ENCODE results near the gene ZNF26. TPM values are rescaled to one million over a fixed set of nuclear protein-coding genes. Genes with fewer than 3 reads are reported as not detected.
A peak's percentile ranks its signal among the peaks of the same experiment; 100 is the strongest.

ZNF26 gene
- polyA plus RNA-seq, 1 of the 3 experiments (the other 2 are of a cell fraction): 7.3 TPM

DNA sequence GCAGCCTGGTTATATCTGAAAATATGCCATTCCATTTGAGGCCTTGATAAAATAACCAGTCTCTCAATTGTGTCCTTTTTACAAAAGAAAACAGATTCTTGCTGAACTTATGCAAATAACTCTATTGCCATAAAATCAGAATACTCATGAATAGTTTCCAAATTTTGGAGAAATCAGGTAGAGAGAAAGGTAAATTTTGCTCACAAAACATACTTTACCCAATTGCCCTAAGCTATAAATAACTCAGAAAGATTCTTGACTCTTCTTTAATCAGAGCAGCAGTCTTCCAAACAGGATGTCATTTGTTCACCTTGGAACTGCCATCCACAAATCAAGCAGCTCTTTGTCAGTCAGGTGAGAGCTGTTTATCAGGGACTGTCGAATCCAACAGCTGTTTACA, 12.6 kb downstream of the ZNF26 start:
- 73% methylated on average over 1 of the region's 1 CpG for WGBS (ENCODE audit: low lambda C conversion rate)
- H3K4me1 ChIP-seq (ENCODE audit: control insufficient read depth in 1 of 2, insufficient read depth in 2 of 2, low read depth in 1 of 2, low read length in 1 of 2): no peaks in the 10 kb centered on the region
- peaks cover 93% of the 10 kb centered on the region for H3K79me2 ChIP-seq (ENCODE audit: insufficient read depth)

DNA sequence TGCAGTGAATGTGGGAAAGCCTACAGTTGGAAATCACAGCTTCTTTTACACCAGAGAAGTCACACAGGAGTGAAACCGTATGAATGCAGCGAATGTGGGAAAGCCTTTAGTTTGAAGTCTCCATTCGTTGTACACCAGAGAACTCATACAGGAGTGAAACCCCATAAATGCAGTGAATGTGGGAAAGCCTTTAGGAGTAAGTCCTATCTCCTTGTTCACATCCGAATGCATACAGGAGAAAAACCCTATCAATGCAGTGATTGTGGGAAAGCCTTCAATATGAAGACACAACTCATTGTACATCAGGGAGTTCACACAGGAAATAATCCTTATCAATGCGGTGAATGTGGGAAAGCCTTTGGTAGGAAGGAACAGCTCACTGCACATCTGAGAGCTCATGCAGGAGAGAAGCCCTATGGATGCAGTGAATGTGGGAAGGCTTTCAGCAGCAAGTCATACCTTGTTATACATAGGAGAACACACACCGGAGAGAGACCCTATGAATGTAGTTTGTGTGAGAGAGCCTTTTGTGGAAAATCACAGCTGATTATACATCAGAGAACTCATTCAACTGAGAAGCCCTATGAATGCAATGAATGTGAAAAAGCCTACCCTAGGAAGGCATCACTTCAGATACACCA, 24.6 kb downstream of the ZNF26 start:
- no peak overlapping the region for H3K4me2 ChIP-seq
- no peaks in the 10 kb centered on the region for H3K27me3 ChIP-seq (ENCODE audit: insufficient read depth)
- H3K36me3 ChIP-seq (replicated peaks in 1 of 2; ENCODE audit: control insufficient read depth in 1 of 2, insufficient read depth in 2 of 2, low read length in 1 of 2): peaks cover 55 to 89% of the 10 kb centered on the region in 2 experiments
- H3K4me1 ChIP-seq (ENCODE audit: control insufficient read depth in 1 of 2, insufficient read depth in 2 of 2, low read depth in 1 of 2, low read length in 1 of 2): no peaks in the 10 kb centered on the region
- peaks cover 13% of the 10 kb centered on the region for H3K79me2 ChIP-seq (ENCODE audit: insufficient read depth)
- 90% methylated on average over 5 of the region's 6 CpGs for WGBS (ENCODE audit: low lambda C conversion rate)
- H3K4me3 ChIP-seq (ENCODE audit: low read depth in 2 of 2, low read length in 1 of 2): peak overlapping the region in 1 of 2 experiments; percentile 7; a peak in 1 of 4 replicates
- no peaks in the 10 kb centered on the region for H3F3A ChIP-seq (replicated peaks; ENCODE audit: insufficient read depth)
- no peak for TF ChIP-seq NRF1 (IDR thresholded peaks at IDR 0.05; ENCODE audit: low read depth, low read length)
- TF ChIP-seq MEF2A (IDR thresholded peaks at IDR 0.05; ENCODE audit: borderline replicate concordance, low read depth): no peak
- TF ChIP-seq RAD21 (IDR thresholded peaks at IDR 0.05; ENCODE audit: low read length): no peak
- TF ChIP-seq FOSL2 (IDR thresholded peaks at IDR 0.05; ENCODE audit: borderline replicate concordance, low read depth): no peak
- TF ChIP-seq, protein P1, sequence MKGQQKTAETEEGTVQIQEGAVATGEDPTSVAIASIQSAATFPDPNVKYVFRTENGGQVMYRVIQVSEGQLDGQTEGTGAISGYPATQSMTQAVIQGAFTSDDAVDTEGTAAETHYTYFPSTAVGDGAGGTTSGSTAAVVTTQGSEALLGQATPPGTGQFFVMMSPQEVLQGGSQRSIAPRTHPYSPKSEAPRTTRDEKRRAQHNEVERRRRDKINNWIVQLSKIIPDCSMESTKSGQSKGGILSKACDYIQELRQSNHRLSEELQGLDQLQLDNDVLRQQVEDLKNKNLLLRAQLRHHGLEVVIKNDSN (IDR thresholded peaks at IDR 0.05; ENCODE audit: borderline replicate concordance, low read depth): no peak
- TF ChIP-seq, protein P2, sequence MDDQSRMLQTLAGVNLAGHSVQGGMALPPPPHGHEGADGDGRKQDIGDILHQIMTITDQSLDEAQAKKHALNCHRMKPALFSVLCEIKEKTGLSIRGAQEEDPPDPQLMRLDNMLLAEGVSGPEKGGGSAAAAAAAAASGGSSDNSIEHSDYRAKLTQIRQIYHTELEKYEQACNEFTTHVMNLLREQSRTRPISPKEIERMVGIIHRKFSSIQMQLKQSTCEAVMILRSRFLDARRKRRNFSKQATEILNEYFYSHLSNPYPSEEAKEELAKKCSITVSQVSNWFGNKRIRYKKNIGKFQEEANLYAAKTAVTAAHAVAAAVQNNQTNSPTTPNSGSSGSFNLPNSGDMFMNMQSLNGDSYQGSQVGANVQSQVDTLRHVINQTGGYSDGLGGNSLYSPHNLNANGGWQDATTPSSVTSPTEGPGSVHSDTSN (IDR thresholded peaks at IDR 0.05): no peak
- no peaks in the 10 kb centered on the region for H4K20me1 ChIP-seq (ENCODE audit: insufficient read depth)
- no peak overlapping the region for H3K9ac ChIP-seq
- CTCF ChIA-PET: no interaction called here
- H3K27ac ChIP-seq (ENCODE audit: low read depth in 2 of 2, low read length in 1 of 2): no peak overlapping the region
- POLR2A ChIA-PET: no interaction called here
- no peak overlapping the region for H2AFZ ChIP-seq (ENCODE audit: low read depth)
- H3K9me2 ChIP-seq: no peaks in the 10 kb centered on the region
- no peak for DNase-seq
- H3K9me3 ChIP-seq: peaks cover 50% of the 10 kb centered on the region

More for the DNA sequence above, 12.6 kb downstream of the ZNF26 start:
- no peak overlapping the region; a peak in 1 of 4 replicates for H3K4me3 ChIP-seq (ENCODE audit: low read depth in 2 of 2, low read length in 1 of 2)
- no peaks in the 10 kb centered on the region for H4K20me1 ChIP-seq (ENCODE audit: insufficient read depth)
- H3K4me2 ChIP-seq: no peak overlapping the region
- H3K27ac ChIP-seq (ENCODE audit: low read depth in 2 of 2, low read length in 1 of 2): no peak overlapping the region
- H3K27me3 ChIP-seq (ENCODE audit: insufficient read depth): no peaks in the 10 kb centered on the region
- H3F3A ChIP-seq (replicated peaks; ENCODE audit: insufficient read depth): no peaks in the 10 kb centered on the region
- CTCF ChIA-PET: interaction anchor here (1.2 kb wide), 1 partner anchor 11 kb away, joined by 3 read pairs; no protein-coding TSS in a partner anchor
- H3K9me3 ChIP-seq: peaks cover 32% of the 10 kb centered on the region
- H3K9ac ChIP-seq: no peak overlapping the region
- POLR2A ChIA-PET: no interaction called here
- no peak for TF ChIP-seq POLR2AphosphoS5 (IDR thresholded peaks at IDR 0.05; ENCODE audit: low read depth, low read length)
- no peak for TF ChIP-seq GATA2 (CRISPR knock-in tag; IDR thresholded peaks at IDR 0.05)
- TF ChIP-seq ELF1 (IDR thresholded peaks at IDR 0.05): no peak
- TF ChIP-seq SMC3 (IDR thresholded peaks at IDR 0.05; ENCODE audit: low read depth, low read length): no peak
- TF ChIP-seq CTCF (IDR thresholded peaks at IDR 0.05): no peak
- no peak for TF ChIP-seq RFX5 (IDR thresholded peaks at IDR 0.05; ENCODE audit: low read length)
- TF ChIP-seq JUND (IDR thresholded peaks at IDR 0.05): no peak
- TF ChIP-seq TAF1 (IDR thresholded peaks at IDR 0.05; ENCODE audit: borderline replicate concordance, low read depth, low read length): no peak
- TF ChIP-seq, protein P3, sequence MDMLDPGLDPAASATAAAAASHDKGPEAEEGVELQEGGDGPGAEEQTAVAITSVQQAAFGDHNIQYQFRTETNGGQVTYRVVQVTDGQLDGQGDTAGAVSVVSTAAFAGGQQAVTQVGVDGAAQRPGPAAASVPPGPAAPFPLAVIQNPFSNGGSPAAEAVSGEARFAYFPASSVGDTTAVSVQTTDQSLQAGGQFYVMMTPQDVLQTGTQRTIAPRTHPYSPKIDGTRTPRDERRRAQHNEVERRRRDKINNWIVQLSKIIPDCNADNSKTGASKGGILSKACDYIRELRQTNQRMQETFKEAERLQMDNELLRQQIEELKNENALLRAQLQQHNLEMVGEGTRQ (IDR thresholded peaks at IDR 0.05; ENCODE audit: borderline replicate concordance, low read depth, low read length): no peak
- TF ChIP-seq, protein P4, sequence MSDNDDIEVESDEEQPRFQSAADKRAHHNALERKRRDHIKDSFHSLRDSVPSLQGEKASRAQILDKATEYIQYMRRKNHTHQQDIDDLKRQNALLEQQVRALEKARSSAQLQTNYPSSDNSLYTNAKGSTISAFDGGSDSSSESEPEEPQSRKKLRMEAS (IDR thresholded peaks at IDR 0.05; ENCODE audit: low read depth): no peak
- peaks cover 0 to 32% of the 10 kb centered on the region in 2 experiments for H3K36me3 ChIP-seq (replicated peaks in 1 of 2; ENCODE audit: control insufficient read depth in 1 of 2, insufficient read depth in 2 of 2, low read length in 1 of 2)
- no peak overlapping the region for H2AFZ ChIP-seq (ENCODE audit: low read depth)
- no peak for DNase-seq
- H3K9me2 ChIP-seq: no peaks in the 10 kb centered on the region

Data from SK-N-SH (cell line).